A673 (cell line): ENCODE results near the gene UGGT2. TPM values are rescaled to one million over a fixed set of nuclear protein-coding genes. Genes with fewer than 3 reads are reported as not detected.

Experiments
- BruUV-seq: library from RNA; stranded (reverse); fragments of 400-500 nt; replicated peaks from 2 replicates; lab custom pipeline; 2021; lab: Mats Ljungman, UMichigan
- CTCF ChIA-PET: fragments of 300-600 bp; sonication (Branson Sonifier 250); formaldehyde crosslinking; loops from one replicate; lab custom pipeline; 2022; ENCODE audit warnings: antibody characterized with exemption; lab: Charles Lee
- POLR2A ChIA-PET: fragments of 300-600 bp; sonication (Branson Sonifier 250); formaldehyde crosslinking; loops from one replicate; lab custom pipeline; 2022; ENCODE audit warnings: antibody characterized with exemption; ENCODE audit not compliant: low non-redundant PET; lab: Charles Lee
- DNase-seq: peaks from one replicate; pipeline ENCODE4 v3.0.0-alpha.2; 2015; ENCODE audit warnings: low spot score
- H3K27ac ChIP-seq: fragments of 200-600 bp; sonication (generic); 2 replicates; pipeline ENCODE4 v1.5.1; 2016; ENCODE audit warnings: mixed run types, low read depth, mild to moderate bottlenecking, mixed read lengths, antibody characterized with exemption, low read length; ENCODE audit not compliant: poor library complexity, severe bottlenecking
- H3K27me3 ChIP-seq: fragments of 200-600 bp; sonication (generic); replicated peaks from 2 replicates; pipeline ENCODE4 v1.6.1; 2017; ENCODE audit warnings: mixed run types, low read depth, mild to moderate bottlenecking, mixed read lengths, antibody characterized with exemption, low read length; ENCODE audit not compliant: insufficient read depth, poor library complexity
- H3K36me3 ChIP-seq: fragments of 200-600 bp; sonication (generic); 2 replicates; pipeline ENCODE4 v1.6.1; 2016; ENCODE audit warnings: mixed run types, mild to moderate bottlenecking, mixed read lengths, antibody characterized with exemption, low read length; ENCODE audit not compliant: insufficient read depth, poor library complexity, severe bottlenecking
- H3K4me1 ChIP-seq: fragments of 200-600 bp; sonication (generic); 2 replicates; pipeline ENCODE4 v1.6.1; 2017; ENCODE audit warnings: mixed run types, mild to moderate bottlenecking, mixed read lengths, antibody characterized with exemption, low read length; ENCODE audit not compliant: insufficient read depth, poor library complexity, severe bottlenecking
- H3K4me3 ChIP-seq: fragments of 200-600 bp; sonication (generic); 2 replicates; pipeline ENCODE4 v1.5.1; 2016; ENCODE audit warnings: low read depth, mixed run types, mild to moderate bottlenecking, mixed read lengths, low read length; ENCODE audit not compliant: poor library complexity, severe bottlenecking
- H3K9me3 ChIP-seq: fragments of 200-600 bp; sonication (generic); 2 replicates; pipeline ENCODE4 v1.6.1; 2016; ENCODE audit warnings: mixed run types, low read depth, mild to moderate bottlenecking, mixed read lengths, antibody characterized with exemption, low read length; ENCODE audit not compliant: poor library complexity, severe bottlenecking
- CTCF ChIP-seq: fragments of 300-800, 200-600 bp; sonication (generic); conservative IDR thresholded peaks from 2 replicates; pipeline ENCODE4 v1.5.1; 2017; ENCODE audit warnings: low read depth, mild to moderate bottlenecking, antibody characterized with exemption, low read length, moderate library complexity, mixed read lengths
- EZH2 ChIP-seq: fragments of 200-600 bp; sonication (generic); IDR thresholded peaks from 2 replicates; pipeline ENCODE4 v1.6.1; 2017; ENCODE audit warnings: borderline replicate concordance, low read depth, mild to moderate bottlenecking, mixed read lengths, antibody characterized with exemption, low read length; ENCODE audit not compliant: poor library complexity, severe bottlenecking
- intact Hi-C: fragments of 100-400 bp; cut with micrococcal nuclease; formaldehyde crosslinking; loops from one replicate; pipeline ENCODE4 v1.10.0; 2022; ENCODE audit not compliant: unreplicated experiment
- total RNA-seq: library from RNA; stranded (reverse); gene quantifications from 2 replicates; pipeline ENCODE4 v1.2.3, GENCODE V29; 2021

UGGT2 gene
- total RNA-seq, 1 experiment from 2014 or later = 10.1 TPM

- peak; percentile 2 for DNase-seq
- TF ChIP-seq EZH2 (no peak), CTCF (no peak)
- no peak overlapping the region for H3K4me3 ChIP-seq
- no peaks in the 10 kb centered on the region for H3K9me3 ChIP-seq
- no peaks in the 10 kb centered on the region for H3K4me1 ChIP-seq
- no peaks in the 10 kb centered on the region for H3K36me3 ChIP-seq
- intact Hi-C loops = no loop called here
- BruUV-seq = no TSS peak
- H3K27ac ChIP-seq = no peak overlapping the region
- POLR2A ChIA-PET = no interaction called here
- CTCF ChIA-PET = no interaction called here
- H3K27me3 ChIP-seq = no peaks in the 10 kb centered on the region
Measured at GRCh38 chr13:95920485-95920884, 132.7 kb downstream of the UGGT2 start.

- H3K36me3 ChIP-seq = no peaks in the 10 kb centered on the region
- ChIA-PET CTCF (no interaction called here), POLR2A (no interaction called here)
- intact Hi-C loops = no loop called here
- BruUV-seq = no TSS peak
- no peak overlapping the region for H3K4me3 ChIP-seq
- no peaks in the 10 kb centered on the region for H3K4me1 ChIP-seq
- no peak overlapping the region for H3K27ac ChIP-seq
- no peaks in the 10 kb centered on the region for H3K9me3 ChIP-seq
- H3K27me3 ChIP-seq = no peaks in the 10 kb centered on the region
- no peak for TF ChIP-seq CTCF
- TF ChIP-seq EZH2 = no peak
- DNase-seq = no peak
Measured at GRCh38 chr13:95918860-95919259, 134.3 kb downstream of the UGGT2 start.

GRCh38 chr13:95914991-95915501, 138.2 kb downstream of the UGGT2 start:
- BruUV-seq = no TSS peak
- intact Hi-C loops = no loop called here
- Histone ChIP-seq H3K27me3 (no peaks in the 10 kb centered on the region), H3K36me3 (no peaks in the 10 kb centered on the region), H3K9me3 (no peaks in the 10 kb centered on the region), H3K27ac (no peak overlapping the region), H3K4me1 (no peaks in the 10 kb centered on the region), H3K4me3 (no peak overlapping the region)
- no peak for TF ChIP-seq CTCF
- no peak for TF ChIP-seq EZH2
- DNase-seq = no peak
- ChIA-PET POLR2A (no interaction called here), CTCF (no interaction called here)
